ENCODE measurements around the gene C16orf54.
"Not testable (repeated sequence)": the region's sequence is repeated elsewhere in the genome, so short reads cannot be mapped to it uniquely, and the experiment has no call there.

The C16orf54 gene

DNA sequence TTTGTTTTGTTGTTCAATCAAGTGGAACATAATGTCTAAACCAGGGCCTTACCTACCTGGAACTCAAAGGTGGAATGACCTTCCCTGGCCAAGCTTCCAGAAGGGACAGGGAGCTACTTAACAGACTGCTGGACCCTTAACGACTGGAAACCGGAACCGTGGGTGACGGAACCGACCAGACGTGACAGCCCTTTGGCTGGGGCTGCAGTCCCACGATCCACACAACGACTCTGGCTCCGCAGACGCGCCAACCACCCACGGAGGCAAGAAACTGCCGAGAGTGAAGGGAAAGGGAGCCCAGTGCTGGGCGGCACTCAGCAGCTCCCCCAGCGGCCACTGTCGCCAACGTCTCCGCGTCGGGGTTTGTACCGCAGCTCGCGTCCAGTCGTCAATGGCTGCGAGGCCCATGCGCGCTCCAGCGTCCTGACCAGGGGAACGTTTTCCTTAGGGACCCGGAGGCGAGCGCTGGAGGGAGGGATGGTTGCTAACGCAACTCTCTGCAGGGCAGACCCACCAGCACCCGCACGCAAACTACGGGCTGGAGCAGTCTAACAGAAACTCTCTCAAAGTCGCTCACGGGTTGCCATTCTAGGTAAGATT, 39.2 kb upstream of the C16orf54 start:
- H3K4me3 ChIP-seq (ENCODE audit: low read depth in 1 of 5, low read length in 5 of 5) = peak overlapping the region; percentile 26 to 63 (median 51)
- no peaks in the 10 kb centered on the region for H3K27me3 ChIP-seq (ENCODE audit: control insufficient read depth in 5 of 5, insufficient read depth in 4 of 5, low read length in 5 of 5)
- no peak overlapping the region for H3K27ac ChIP-seq (ENCODE audit: low read depth, low read length)
- no peaks in the 10 kb centered on the region for H3K36me3 ChIP-seq (ENCODE audit: control insufficient read depth in 5 of 5, insufficient read depth in 5 of 5, low read length in 5 of 5)
- H3K9ac ChIP-seq (ENCODE audit: low read length in 5 of 5) = peak overlapping the region in 3 of 5 donors; percentile 28 to 64 (median 35)
- peaks cover 0 to 17% (median 16%) of the 10 kb centered on the region in 5 donors for H3K4me1 ChIP-seq (ENCODE audit: control insufficient read depth in 5 of 5, insufficient read depth in 5 of 5, low read length in 5 of 5)
- H3K9me3 ChIP-seq (ENCODE audit: control insufficient read depth in 5 of 5, low read length in 5 of 5) = no peaks in the 10 kb centered on the region

- H3K4me3 ChIP-seq (ENCODE audit: low read depth in 1 of 5, low read length in 5 of 5) = no peak overlapping the region
- H3K9ac ChIP-seq (ENCODE audit: low read length in 5 of 5) = no peak overlapping the region
Observed at GRCh38 chr16:29784157-29784556, 38.4 kb upstream of the C16orf54 start.

GRCh38 chr16:29783094-29783953, 37.5 kb upstream of the C16orf54 start:
- H3K27me3 ChIP-seq (ENCODE audit: control insufficient read depth in 5 of 5, insufficient read depth in 4 of 5, low read length in 5 of 5); H3K4me3 ChIP-seq (ENCODE audit: low read depth in 1 of 5, low read length in 5 of 5); H3K36me3 ChIP-seq (ENCODE audit: control insufficient read depth in 5 of 5, insufficient read depth in 5 of 5, low read length in 5 of 5); H3K9ac ChIP-seq (ENCODE audit: low read length in 5 of 5); H3K27ac ChIP-seq (ENCODE audit: low read depth, low read length); H3K9me3 ChIP-seq (ENCODE audit: control insufficient read depth in 5 of 5, low read length in 5 of 5): not testable (repeated sequence)
- H3K4me1 ChIP-seq (ENCODE audit: control insufficient read depth in 5 of 5, insufficient read depth in 5 of 5, low read length in 5 of 5) = peaks cover 0 to 11% (median 10%) of the 10 kb centered on the region in 5 donors

More at GRCh38 chr16:29784157-29784556, 38.4 kb upstream of the C16orf54 start:
- Histone ChIP-seq H3K27ac (ENCODE audit: low read depth, low read length) (no peak overlapping the region), H3K9me3 (ENCODE audit: control insufficient read depth in 5 of 5, low read length in 5 of 5) (no peaks in the 10 kb centered on the region), H3K27me3 (ENCODE audit: control insufficient read depth in 5 of 5, insufficient read depth in 4 of 5, low read length in 5 of 5) (peaks cover 0 to 2% (median 0%) of the 10 kb centered on the region in 5 donors), H3K4me1 (ENCODE audit: control insufficient read depth in 5 of 5, insufficient read depth in 5 of 5, low read length in 5 of 5) (peaks cover 0 to 11% (median 10%) of the 10 kb centered on the region in 5 donors), H3K36me3 (ENCODE audit: control insufficient read depth in 5 of 5, insufficient read depth in 5 of 5, low read length in 5 of 5) (no peaks in the 10 kb centered on the region)

DNA sequence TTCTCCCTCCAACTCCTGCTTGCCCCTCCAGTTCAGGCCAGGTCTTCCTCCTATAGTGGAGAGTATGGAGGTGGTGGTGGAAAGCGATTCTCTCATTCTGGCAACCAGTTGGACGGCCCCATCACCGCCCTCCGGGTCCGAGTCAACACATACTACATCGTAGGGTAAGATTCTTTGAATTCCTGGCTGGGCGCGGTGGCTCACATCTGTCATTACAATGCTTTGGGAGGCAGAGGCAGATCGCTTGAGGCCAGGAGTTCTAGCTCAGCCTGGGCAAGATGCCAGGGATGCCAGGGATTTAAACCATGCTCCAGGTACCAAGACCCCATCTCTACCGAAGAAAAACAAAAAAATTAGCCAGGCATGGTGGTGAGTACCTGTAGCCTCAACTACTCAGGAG, 33.7 kb upstream of the C16orf54 start:
- Histone ChIP-seq H3K9ac (ENCODE audit: low read length in 5 of 5) (no peak overlapping the region), H3K36me3 (ENCODE audit: control insufficient read depth in 5 of 5, insufficient read depth in 5 of 5, low read length in 5 of 5) (no peaks in the 10 kb centered on the region), H3K27ac (ENCODE audit: low read depth, low read length) (no peak overlapping the region), H3K9me3 (ENCODE audit: control insufficient read depth in 5 of 5, low read length in 5 of 5) (no peaks in the 10 kb centered on the region), H3K27me3 (ENCODE audit: control insufficient read depth in 5 of 5, insufficient read depth in 4 of 5, low read length in 5 of 5) (peaks cover 0 to 4% (median 0%) of the 10 kb centered on the region in 5 donors), H3K4me1 (ENCODE audit: control insufficient read depth in 5 of 5, insufficient read depth in 5 of 5, low read length in 5 of 5) (no peaks in the 10 kb centered on the region), H3K4me3 (ENCODE audit: low read depth in 1 of 5, low read length in 5 of 5) (no peak overlapping the region)

DNA sequence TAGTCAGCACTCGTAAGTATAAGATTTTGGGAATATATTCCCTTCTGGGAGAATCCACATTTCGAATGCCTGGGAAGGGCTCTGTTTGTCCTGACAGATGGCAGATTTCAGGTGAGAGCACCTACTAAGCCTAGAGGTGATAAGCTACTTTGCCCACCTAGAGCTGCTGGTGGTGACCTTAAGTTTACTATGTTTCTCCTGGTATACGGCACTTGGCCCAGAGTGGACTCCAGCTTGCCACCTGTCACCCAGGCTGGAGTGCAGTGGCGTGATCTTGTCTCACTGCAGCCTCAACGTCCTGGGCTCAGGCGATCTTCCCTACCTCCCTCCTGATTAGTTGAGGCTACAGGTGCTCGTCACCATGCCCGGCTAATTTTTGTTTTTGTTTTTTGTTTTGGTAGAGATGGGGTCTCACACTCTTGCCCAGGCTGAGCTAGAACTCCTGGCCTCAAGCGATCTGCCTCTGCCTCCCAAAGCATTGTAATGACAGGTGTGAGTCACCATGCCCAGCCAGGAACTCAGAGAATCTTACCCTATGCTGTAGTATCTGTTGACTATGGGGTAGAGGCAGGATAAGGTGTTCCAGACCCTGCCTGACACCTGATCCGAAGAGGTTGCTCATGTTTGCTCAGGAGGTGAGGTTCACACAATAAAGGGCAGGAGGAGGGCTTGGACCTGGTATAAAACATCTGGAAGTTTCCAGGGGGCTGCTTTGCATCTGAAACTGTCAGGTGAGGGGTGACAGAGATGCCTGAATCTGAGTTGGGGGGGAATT, 32.0 kb upstream of the C16orf54 start, which contains the start of gene ZG16:
Gene ZG16, plus strand, starts transcription at position 681 of the 775 bp plus-strand sequence. CDS start 1,011 bp downstream, outside the sequence.
- H3K9me3 ChIP-seq (ENCODE audit: control insufficient read depth in 5 of 5, low read length in 5 of 5) = no peaks in the 10 kb centered on the region
- no peak within 1 kb of the TSS for H3K27ac ChIP-seq (ENCODE audit: low read depth, low read length)
- H3K27me3 ChIP-seq (ENCODE audit: control insufficient read depth in 5 of 5, insufficient read depth in 4 of 5, low read length in 5 of 5) = peaks cover 0 to 4% (median 0%) of the 10 kb centered on the region in 5 donors
- H3K36me3 ChIP-seq (ENCODE audit: control insufficient read depth in 5 of 5, insufficient read depth in 5 of 5, low read length in 5 of 5) = no peaks in the 10 kb centered on the region
- no peaks in the 10 kb centered on the region for H3K4me1 ChIP-seq (ENCODE audit: control insufficient read depth in 5 of 5, insufficient read depth in 5 of 5, low read length in 5 of 5)
- no peak within 1 kb of the TSS for H3K4me3 ChIP-seq (ENCODE audit: low read depth in 1 of 5, low read length in 5 of 5)
- no peak within 1 kb of the TSS for H3K9ac ChIP-seq (ENCODE audit: low read length in 5 of 5)

- Histone ChIP-seq H3K27me3 (ENCODE audit: control insufficient read depth in 5 of 5, insufficient read depth in 4 of 5, low read length in 5 of 5) (peaks cover 0 to 4% (median 0%) of the 10 kb centered on the region in 5 donors), H3K9me3 (ENCODE audit: control insufficient read depth in 5 of 5, low read length in 5 of 5) (no peaks in the 10 kb centered on the region), H3K4me1 (ENCODE audit: control insufficient read depth in 5 of 5, insufficient read depth in 5 of 5, low read length in 5 of 5) (no peaks in the 10 kb centered on the region), H3K4me3 (ENCODE audit: low read depth in 1 of 5, low read length in 5 of 5) (no peak overlapping the region), H3K9ac (ENCODE audit: low read length in 5 of 5) (no peak overlapping the region), H3K36me3 (ENCODE audit: control insufficient read depth in 5 of 5, insufficient read depth in 5 of 5, low read length in 5 of 5) (no peaks in the 10 kb centered on the region), H3K27ac (ENCODE audit: low read depth, low read length) (no peak overlapping the region)
Observed at GRCh38 chr16:29775742-29776408, 30.1 kb upstream of the C16orf54 start.

DNA sequence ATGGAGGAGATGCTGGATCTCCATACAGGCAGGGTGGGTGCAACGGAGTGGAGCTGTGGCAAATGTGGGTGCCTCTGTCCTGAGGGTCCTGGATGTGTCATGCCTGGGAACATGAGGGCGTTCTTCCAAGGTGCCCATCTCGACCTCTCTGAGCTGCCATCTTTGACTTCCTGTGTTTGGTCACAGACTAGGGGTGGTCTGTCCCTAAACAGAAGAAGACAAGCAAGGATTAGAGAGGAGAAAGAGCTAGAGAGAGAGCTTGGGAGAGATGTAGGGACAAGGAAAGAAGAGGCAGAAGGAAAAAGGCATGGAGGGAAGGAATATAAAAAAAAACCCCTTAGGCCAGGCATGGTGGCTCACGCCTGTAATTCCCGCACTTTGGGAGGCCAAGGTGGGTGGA, 28.9 kb upstream of the C16orf54 start:
- no peak overlapping the region for H3K9ac ChIP-seq (ENCODE audit: low read length in 5 of 5)
- peaks cover 0 to 3% (median 0%) of the 10 kb centered on the region in 5 donors for H3K27me3 ChIP-seq (ENCODE audit: control insufficient read depth in 5 of 5, insufficient read depth in 4 of 5, low read length in 5 of 5)
- H3K4me1 ChIP-seq (ENCODE audit: control insufficient read depth in 5 of 5, insufficient read depth in 5 of 5, low read length in 5 of 5) = no peaks in the 10 kb centered on the region
- H3K9me3 ChIP-seq (ENCODE audit: control insufficient read depth in 5 of 5, low read length in 5 of 5) = no peaks in the 10 kb centered on the region
- no peaks in the 10 kb centered on the region for H3K36me3 ChIP-seq (ENCODE audit: control insufficient read depth in 5 of 5, insufficient read depth in 5 of 5, low read length in 5 of 5)
- H3K4me3 ChIP-seq (ENCODE audit: low read depth in 1 of 5, low read length in 5 of 5) = no peak overlapping the region
- no peak overlapping the region for H3K27ac ChIP-seq (ENCODE audit: low read depth, low read length)

DNA sequence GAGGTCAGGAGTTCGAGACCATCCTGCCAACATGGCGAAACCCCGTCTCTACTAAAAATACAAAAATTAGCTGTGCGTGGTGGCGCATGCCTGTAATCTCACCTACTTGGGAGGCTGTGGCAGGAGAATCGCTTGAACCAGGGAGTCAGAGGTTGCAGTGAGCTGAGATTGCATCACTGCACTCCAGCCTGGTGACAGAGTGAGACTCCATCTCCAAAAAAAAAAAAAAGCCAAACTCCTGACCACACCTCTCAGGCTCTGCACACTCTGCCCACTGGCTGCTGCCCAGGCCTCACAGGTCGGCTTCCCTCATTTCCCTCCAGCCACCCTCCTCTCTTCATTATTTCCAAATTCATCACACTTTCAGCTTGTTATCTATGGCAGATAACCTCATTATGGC, 26.5 kb upstream of the C16orf54 start:
- H3K9me3 ChIP-seq (ENCODE audit: control insufficient read depth in 5 of 5, low read length in 5 of 5); H3K9ac ChIP-seq (ENCODE audit: low read length in 5 of 5); H3K4me3 ChIP-seq (ENCODE audit: low read depth in 1 of 5, low read length in 5 of 5); H3K4me1 ChIP-seq (ENCODE audit: control insufficient read depth in 5 of 5, insufficient read depth in 5 of 5, low read length in 5 of 5); H3K27ac ChIP-seq (ENCODE audit: low read depth, low read length); H3K27me3 ChIP-seq (ENCODE audit: control insufficient read depth in 5 of 5, insufficient read depth in 4 of 5, low read length in 5 of 5); H3K36me3 ChIP-seq (ENCODE audit: control insufficient read depth in 5 of 5, insufficient read depth in 5 of 5, low read length in 5 of 5): not testable (repeated sequence)

GRCh38 chr16:29770250-29770929, 24.6 kb upstream of the C16orf54 start:
- no peaks in the 10 kb centered on the region for H3K36me3 ChIP-seq (ENCODE audit: control insufficient read depth in 5 of 5, insufficient read depth in 5 of 5, low read length in 5 of 5)
- no peaks in the 10 kb centered on the region for H3K4me1 ChIP-seq (ENCODE audit: control insufficient read depth in 5 of 5, insufficient read depth in 5 of 5, low read length in 5 of 5)
- H3K27me3 ChIP-seq (ENCODE audit: control insufficient read depth in 5 of 5, insufficient read depth in 4 of 5, low read length in 5 of 5) = no peaks in the 10 kb centered on the region
- no peaks in the 10 kb centered on the region for H3K9me3 ChIP-seq (ENCODE audit: control insufficient read depth in 5 of 5, low read length in 5 of 5)
- no peak overlapping the region for H3K9ac ChIP-seq (ENCODE audit: low read length in 5 of 5)
- no peak overlapping the region for H3K4me3 ChIP-seq (ENCODE audit: low read depth in 1 of 5, low read length in 5 of 5)
- no peak overlapping the region for H3K27ac ChIP-seq (ENCODE audit: low read depth, low read length)
